ENCODE results near the gene TSHZ1.

The TSHZ1 gene

DNA sequence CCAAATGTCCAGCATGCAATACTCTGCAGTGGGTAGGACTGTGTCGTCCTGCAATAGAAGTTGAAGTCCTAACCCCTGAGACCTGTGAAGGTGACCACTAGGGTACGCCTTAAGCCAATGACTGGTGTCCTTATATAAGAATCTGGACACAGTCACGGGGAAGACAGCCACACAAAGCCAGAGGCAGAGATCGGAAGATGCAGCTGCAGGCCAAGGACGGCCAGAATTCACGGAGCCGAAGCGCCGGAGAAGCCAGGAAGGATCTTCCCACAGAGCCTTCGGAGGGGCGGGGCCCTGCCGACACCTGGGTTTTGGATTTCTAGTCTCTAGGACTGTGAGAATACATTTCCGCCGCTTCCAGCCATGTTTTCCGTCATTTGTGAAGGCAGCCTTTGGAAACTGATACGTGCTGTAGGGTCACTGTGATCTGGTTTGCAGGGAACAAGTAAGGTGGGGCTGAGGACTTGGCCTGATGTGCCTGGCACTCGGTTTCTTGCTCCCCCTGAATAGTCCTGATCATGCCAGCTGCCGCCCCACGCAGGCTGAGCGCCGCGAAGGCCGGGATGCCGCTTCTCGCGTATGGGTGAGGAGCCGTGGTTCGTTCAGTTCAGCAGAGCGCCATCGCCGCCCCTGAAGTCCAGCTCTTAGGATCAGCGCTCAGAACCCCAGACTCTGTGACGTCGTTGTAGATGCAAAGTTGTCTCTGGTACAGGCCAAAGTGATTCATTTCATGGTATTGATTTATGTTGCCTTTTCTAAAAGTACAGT is 40.4 kb upstream of the TSHZ1 start:
- ChIA-PET POLR2A (ENCODE audit: low non-redundant PET) (no interaction called here), CTCF (no interaction called here)
- no peak overlapping the region for H3K27ac ChIP-seq
- DNase-seq (ENCODE audit: low spot score) = no peak
- TF ChIP-seq, protein P1, sequence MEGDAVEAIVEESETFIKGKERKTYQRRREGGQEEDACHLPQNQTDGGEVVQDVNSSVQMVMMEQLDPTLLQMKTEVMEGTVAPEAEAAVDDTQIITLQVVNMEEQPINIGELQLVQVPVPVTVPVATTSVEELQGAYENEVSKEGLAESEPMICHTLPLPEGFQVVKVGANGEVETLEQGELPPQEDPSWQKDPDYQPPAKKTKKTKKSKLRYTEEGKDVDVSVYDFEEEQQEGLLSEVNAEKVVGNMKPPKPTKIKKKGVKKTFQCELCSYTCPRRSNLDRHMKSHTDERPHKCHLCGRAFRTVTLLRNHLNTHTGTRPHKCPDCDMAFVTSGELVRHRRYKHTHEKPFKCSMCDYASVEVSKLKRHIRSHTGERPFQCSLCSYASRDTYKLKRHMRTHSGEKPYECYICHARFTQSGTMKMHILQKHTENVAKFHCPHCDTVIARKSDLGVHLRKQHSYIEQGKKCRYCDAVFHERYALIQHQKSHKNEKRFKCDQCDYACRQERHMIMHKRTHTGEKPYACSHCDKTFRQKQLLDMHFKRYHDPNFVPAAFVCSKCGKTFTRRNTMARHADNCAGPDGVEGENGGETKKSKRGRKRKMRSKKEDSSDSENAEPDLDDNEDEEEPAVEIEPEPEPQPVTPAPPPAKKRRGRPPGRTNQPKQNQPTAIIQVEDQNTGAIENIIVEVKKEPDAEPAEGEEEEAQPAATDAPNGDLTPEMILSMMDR (conservative IDR thresholded peaks at IDR 0.05; ENCODE audit: low read depth) = no peak

DNA sequence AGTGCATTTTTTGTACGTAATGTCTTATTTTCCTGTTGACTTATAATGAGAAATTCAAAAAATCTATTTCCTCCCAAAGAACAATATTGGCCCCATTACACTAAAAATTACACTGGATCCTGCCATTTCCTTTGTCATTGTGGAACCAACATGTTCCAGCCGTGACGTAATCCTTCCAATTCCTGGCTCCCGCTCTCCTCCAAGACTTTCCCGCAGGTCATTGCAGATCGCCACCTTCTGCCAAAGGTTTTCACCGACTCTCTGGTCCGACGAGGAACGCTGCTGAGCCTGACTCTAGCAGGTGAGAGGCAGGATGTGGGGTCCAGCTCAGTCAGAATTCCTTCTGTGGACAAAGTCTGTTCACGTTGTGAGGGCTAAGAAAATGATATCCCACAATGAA is 39.7 kb upstream of the TSHZ1 start:
- DNase-seq (ENCODE audit: low spot score) = no peak
- H3K27ac ChIP-seq = no peak overlapping the region
- POLR2A ChIA-PET (ENCODE audit: low non-redundant PET) = no interaction called here
- TF ChIP-seq, protein P1 (conservative IDR thresholded peaks at IDR 0.05; ENCODE audit: low read depth) = no peak
- CTCF ChIA-PET = no interaction called here

DNA sequence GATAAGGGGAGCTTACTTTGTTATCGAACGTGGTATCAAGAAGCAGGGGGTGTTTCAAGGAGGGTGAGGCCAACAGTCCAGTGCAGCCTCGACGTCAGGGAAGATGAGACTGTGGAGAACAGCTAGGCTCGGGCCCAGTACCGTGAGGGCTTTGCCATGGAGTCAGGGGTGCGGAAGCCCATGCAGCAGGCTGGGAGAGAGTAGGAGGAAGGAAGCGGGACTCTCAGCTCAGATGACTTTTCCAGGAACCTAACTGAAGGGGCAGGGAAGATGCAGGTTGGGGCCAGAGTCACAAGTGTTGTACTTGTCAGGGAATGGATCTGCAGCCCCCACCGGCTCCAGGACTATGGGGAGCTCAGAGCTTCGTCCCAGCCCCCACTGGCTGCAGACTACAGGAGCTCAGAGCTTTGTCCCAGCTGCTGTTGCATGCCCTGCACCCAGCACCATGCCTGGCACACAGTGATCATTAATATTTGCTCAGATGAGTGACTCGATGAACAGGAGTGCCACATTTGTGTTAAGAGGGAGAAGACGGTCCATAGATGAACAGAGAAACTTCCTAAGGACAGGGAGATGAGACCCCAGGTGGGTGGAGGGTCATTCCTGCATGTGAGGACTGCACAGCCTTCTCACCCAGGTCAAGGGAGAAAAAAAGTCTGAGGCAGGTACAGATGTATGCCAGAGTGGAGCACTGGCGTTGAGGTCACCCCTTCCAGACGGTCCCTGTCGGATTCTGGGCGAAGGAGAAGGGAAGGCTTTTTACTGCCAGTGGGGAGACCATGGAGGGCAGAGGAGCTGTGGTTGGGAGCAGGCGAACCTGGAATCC is 38.1 kb upstream of the TSHZ1 start:
- no peak for DNase-seq (ENCODE audit: low spot score)
- TF ChIP-seq, protein P1 (conservative IDR thresholded peaks at IDR 0.05; ENCODE audit: low read depth) = no peak
- ChIA-PET CTCF (interaction anchor here (0.7 to 0.8 kb wide), 2 partner anchors 53 to 533 kb away, joined by 3 read pairs; no protein-coding TSS in a partner anchor), POLR2A (ENCODE audit: low non-redundant PET) (no interaction called here)
- no peak overlapping the region for H3K27ac ChIP-seq

DNA sequence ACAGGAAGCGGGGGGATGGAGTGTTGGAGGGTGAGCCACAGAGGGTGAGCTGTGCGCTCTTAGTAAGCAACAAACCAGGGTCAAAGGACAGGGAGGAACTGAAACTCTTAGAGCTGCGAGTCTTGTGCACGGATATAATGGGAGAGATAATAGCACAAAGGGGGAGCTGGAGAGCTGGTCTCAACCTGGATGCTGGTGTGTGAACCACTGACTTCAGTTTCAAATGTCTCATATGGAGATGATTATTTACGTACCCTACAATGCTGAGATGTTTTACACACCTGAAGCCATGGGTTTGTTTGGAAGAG is 37.5 kb upstream of the TSHZ1 start:
- TF ChIP-seq, protein P1 (conservative IDR thresholded peaks at IDR 0.05; ENCODE audit: low read depth) = no peak
- H3K27ac ChIP-seq = no peak overlapping the region
- no peak for DNase-seq (ENCODE audit: low spot score)
- POLR2A ChIA-PET (ENCODE audit: low non-redundant PET) = interaction anchor here (0.6 kb wide), 1 partner anchor 36 kb away, joined by 5 read pairs; the partner anchor contains the start of gene PTGR3
- CTCF ChIA-PET = interaction anchor here (0.8 kb wide), 1 partner anchor 52 kb away, joined by 3 read pairs; no protein-coding TSS in a partner anchor

DNA sequence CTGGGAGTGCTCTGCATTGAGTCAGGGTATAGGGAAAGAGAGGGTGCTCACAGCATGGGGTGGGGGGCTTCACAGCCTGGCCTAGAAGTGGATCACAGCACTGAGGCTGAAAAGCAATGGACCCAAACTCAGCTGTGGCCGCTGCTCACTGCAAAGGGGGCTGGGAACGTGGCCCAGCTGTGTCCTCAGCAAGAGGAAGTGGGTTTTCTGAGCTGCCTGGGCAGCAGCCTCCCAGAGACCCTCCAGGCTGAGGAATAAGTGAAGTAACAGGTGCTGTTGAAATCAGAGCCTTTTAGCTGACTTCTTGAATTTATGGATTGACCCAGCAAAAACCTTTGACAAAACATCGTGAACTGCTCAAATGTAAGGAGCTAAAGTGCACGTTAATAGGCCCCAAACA is 36.9 kb upstream of the TSHZ1 start:
- CTCF ChIA-PET = no interaction called here
- TF ChIP-seq, protein P1 (conservative IDR thresholded peaks at IDR 0.05; ENCODE audit: low read depth) = no peak
- H3K27ac ChIP-seq = no peak overlapping the region
- DNase-seq (ENCODE audit: low spot score) = no peak
- POLR2A ChIA-PET (ENCODE audit: low non-redundant PET) = no interaction called here

DNA sequence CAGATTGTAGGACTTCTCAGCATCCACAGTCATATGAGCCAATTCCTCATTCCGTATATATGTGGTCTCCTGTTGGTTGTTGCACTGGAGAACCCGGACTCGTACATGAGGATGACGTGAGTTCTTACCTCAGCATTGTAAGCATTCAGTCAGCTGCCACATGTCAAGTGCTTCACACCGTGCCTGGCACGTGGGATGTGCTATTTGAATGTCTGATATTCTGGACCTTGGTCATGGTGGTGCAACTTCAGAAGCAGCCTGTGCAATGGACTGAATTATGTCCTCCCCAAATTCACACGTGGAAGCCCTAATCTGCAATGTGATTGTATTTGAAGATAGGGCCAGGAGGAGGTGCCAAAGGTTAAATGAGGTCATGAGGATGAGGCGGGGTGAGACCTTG is 33.7 kb upstream of the TSHZ1 start:
- no peak overlapping the region for H3K27ac ChIP-seq
- ChIA-PET CTCF (no interaction called here), POLR2A (ENCODE audit: low non-redundant PET) (no interaction called here)
- TF ChIP-seq, protein P1 (conservative IDR thresholded peaks at IDR 0.05; ENCODE audit: low read depth) = no peak
- no peak for DNase-seq (ENCODE audit: low spot score)
